K562 (cell line): ENCODE measurements around the gene SLC1A2. TPM values are rescaled to one million over a fixed set of nuclear protein-coding genes. Genes with fewer than 3 reads are reported as not detected.

Experiments
- ATAC-seq: fragments of 200-7000 bp; cut with Tn5 transposase; 3 replicates; pipeline ENCODE4 v1.9.1; 2020; ENCODE audit warnings: moderate library complexity
- BruUV-seq: library from RNA; stranded (reverse); fragments of 400-500 nt; replicated peaks from 2 replicates; lab custom pipeline; 2021; lab: Mats Ljungman, UMichigan
- CTCF ChIA-PET: fragments of 300-600 bp; formaldehyde crosslinking; extraction: SDS; loops from one replicate; lab custom pipeline; 2021; ENCODE audit warnings: low intra/inter-chr PET ratio; lab: Yijun Ruan, JAX
- POLR2A ChIA-PET: fragments of 300-600, 350-650 bp; sonication (Branson Sonifier 250); formaldehyde crosslinking; extraction: SDS; loops from one replicate; lab custom pipeline; 2021; ENCODE audit warnings: antibody characterized with exemption, inconsistent platforms; lab: Yijun Ruan, JAX
- DNase-seq, 4 experiments: peaks; one replicate each; pipeline versions ENCODE4 v3.0.0 to v3.0.0-alpha.2; 2011 to 2018; ENCODE audit warnings: low spot score in 3 of 4, mixed read lengths in 3 of 4; ENCODE audit errors: extremely low read depth in 1 of 4
- FAIRE-seq: peaks from 2 replicates; lab custom pipeline; 2011; peaks lifted over from hg19 to GRCh38; lab: Jason Lieb, UNC
- H2AFZ ChIP-seq: 2 replicates; pipeline ENCODE4 v1.6.0; 2011; ENCODE audit warnings: low read depth, low read length, control low read depth, inconsistent platforms
- H3K27ac ChIP-seq: fragments of 200-600 bp; 3 replicates; pipeline ENCODE4 v1.8.0; 2011; ENCODE audit warnings: low read depth, mild to moderate bottlenecking, control low read depth, inconsistent platforms, low read length, moderate library complexity, mixed read lengths; ENCODE audit errors: extremely low read depth
- H3K27me3 ChIP-seq, 2 experiments: fragments of 300-600 bp in 1 of 2; 2 replicates in 1 of 2; 3 replicates in 1 of 2; pipeline versions ENCODE4 v1.6.0 to v1.8.0; 2011; ENCODE audit warnings: inconsistent platforms in 2 of 2, low read length in 2 of 2, mild to moderate bottlenecking in 1 of 2, mixed read lengths in 1 of 2, moderate library complexity in 1 of 2; ENCODE audit not compliant: control insufficient read depth in 2 of 2, insufficient read depth in 2 of 2
- H3K36me3 ChIP-seq: fragments of 300-600 bp; 3 replicates; pipeline ENCODE4 v1.8.0; 2011; ENCODE audit warnings: mild to moderate bottlenecking, low read length, inconsistent platforms; ENCODE audit not compliant: control insufficient read depth, insufficient read depth
- H3K4me1 ChIP-seq, 2 experiments: fragments of 200-600 bp in 1 of 2; replicated peaks in 1 of 2; 2 replicates in 1 of 2; 3 replicates in 1 of 2; pipeline versions ENCODE4 v1.5.1 to v1.8.0; 2011; ENCODE audit warnings: inconsistent platforms in 2 of 2, low read length in 2 of 2, mild to moderate bottlenecking in 1 of 2, mixed read lengths in 1 of 2, moderate library complexity in 1 of 2; ENCODE audit not compliant: control insufficient read depth in 2 of 2, insufficient read depth in 2 of 2
- H3K4me2 ChIP-seq: 2 replicates; pipeline ENCODE4 v1.6.1; 2011; ENCODE audit warnings: low read length, control low read depth, inconsistent platforms, mixed read lengths; ENCODE audit not compliant: insufficient read depth
- H3K4me3 ChIP-seq: fragments of 200-600 bp; sonication (generic), shearing (Covaris generic); 2 replicates; pipeline ENCODE4 v1.5.1; 2016; ENCODE audit warnings: control low read depth, inconsistent platforms
- H3K79me2 ChIP-seq: fragments of 200-600 bp; 3 replicates; pipeline ENCODE4 v1.8.0; 2011; ENCODE audit warnings: low read length, inconsistent platforms; ENCODE audit not compliant: control insufficient read depth, insufficient read depth
- H3K9ac ChIP-seq, 2 experiments: 2 replicates each; pipeline versions ENCODE4 v1.6.0 to v1.6.1; 2011; ENCODE audit warnings: low read depth in 2 of 2, low read length in 2 of 2, control low read depth in 1 of 2, inconsistent platforms in 1 of 2, mild to moderate bottlenecking in 1 of 2, mixed read lengths in 1 of 2; ENCODE audit not compliant: insufficient read depth in 1 of 2
- H3K9me1 ChIP-seq: one replicate; pipeline ENCODE4 v1.6.0; 2011; ENCODE audit warnings: inconsistent platforms, mild to moderate bottlenecking, low read length, moderate library complexity; ENCODE audit not compliant: control insufficient read depth, insufficient read depth
- H3K9me3 ChIP-seq: replicated peaks from 2 replicates; pipeline ENCODE4 v1.5.1; 2011; ENCODE audit warnings: low read depth, low read length, inconsistent platforms; ENCODE audit not compliant: control insufficient read depth, insufficient read depth
- H4K20me1 ChIP-seq: replicated peaks from 2 replicates; pipeline ENCODE4 v1.6.1; 2011; ENCODE audit warnings: low read length, inconsistent platforms, mixed read lengths; ENCODE audit not compliant: control insufficient read depth, insufficient read depth
- ARID1B ChIP-seq: fragments of 450-650 bp; IDR thresholded peaks from 2 replicates; pipeline ENCODE4 v1.6.1; 2016; ENCODE audit warnings: antibody characterized with exemption, mild to moderate bottlenecking, inconsistent platforms
- CEBPG ChIP-seq, 3 experiments: fragments of 200-800 bp in 1 of 3; sonication (Bioruptor generic) in 1 of 3; sonication (generic) in 1 of 3; formaldehyde crosslinking in 1 of 3; IDR thresholded peaks in 2 of 3; conservative IDR thresholded peaks in 1 of 3; 2 replicates each; pipeline versions ENCODE4 v1.6.1 to v1.8.0; 2016 to 2022; ENCODE audit warnings: missing compliant biosample characterization in 2 of 3, missing genetic modification characterization in 2 of 3, mild to moderate bottlenecking in 1 of 3, missing genetic modification reagents in 1 of 3
- E2F6 ChIP-seq, 2 experiments: IDR thresholded peaks; 2 replicates each; pipeline ENCODE4 v1.6.1; 2011; ENCODE audit warnings: borderline replicate concordance in 1 of 2, control low read depth in 1 of 2, low read depth in 1 of 2, low read length in 1 of 2, mild to moderate bottlenecking in 1 of 2, mixed read lengths in 1 of 2, moderate library complexity in 1 of 2; ENCODE audit not compliant: insufficient read depth in 1 of 2, insufficient read length in 1 of 2, poor library complexity in 1 of 2, severe bottlenecking in 1 of 2; ENCODE audit errors: extremely low read depth in 1 of 2
- HMG20A ChIP-seq: fragments of 450-650 bp; formaldehyde crosslinking; conservative IDR thresholded peaks from 2 replicates; pipeline ENCODE4 v1.4.0; 2020; ENCODE audit warnings: mild to moderate bottlenecking, mixed read lengths
- MCM3 ChIP-seq: fragments of 450-650 bp; IDR thresholded peaks from 2 replicates; pipeline ENCODE4 v1.6.1; 2016
- NFIX ChIP-seq: fragments of 250-450 bp; sonication (Bioruptor Pico); IDR thresholded peaks from 2 replicates; pipeline ENCODE4 v1.4.0; 2020; ENCODE audit warnings: low read depth, mild to moderate bottlenecking, moderate library complexity
- PML ChIP-seq: IDR thresholded peaks from 2 replicates; pipeline ENCODE4 v1.6.1; 2012; ENCODE audit warnings: low read length, inconsistent platforms
- RAD21 ChIP-seq, 2 experiments: fragments of 250-450 bp in 1 of 2; fragments of 450-650 bp in 1 of 2; sonication (Bioruptor Pico) in 1 of 2; formaldehyde crosslinking in 1 of 2; IDR thresholded peaks in 1 of 2; conservative IDR thresholded peaks in 1 of 2; 2 replicates each; pipeline versions ENCODE4 v1.4.0 to v1.8.0; 2020 to 2022; ENCODE audit warnings: mild to moderate bottlenecking in 2 of 2, moderate library complexity in 1 of 2
- SMAD4 ChIP-seq: fragments of 250-450 bp; sonication (Bioruptor Pico); conservative IDR thresholded peaks from 2 replicates; pipeline ENCODE4 v1.8.0; 2021; ENCODE audit warnings: inconsistent platforms, mild to moderate bottlenecking, moderate library complexity
- U2AF1 ChIP-seq: fragments of 200-400 bp; formaldehyde crosslinking; optimal IDR thresholded peaks from 2 replicates; pipeline ENCODE3; 2017; ENCODE audit warnings: mild to moderate bottlenecking, low read depth, low read length, moderate library complexity
- WHSC1 ChIP-seq: IDR thresholded peaks from one replicate; pipeline ENCODE4 v1.6.1; 2012; ENCODE audit warnings: low read length, control low read depth, inconsistent platforms
- WGBS: fragments of 100-300 bp; shearing (Covaris generic); methylation state at CpG from one replicate; pipeline ENCODE4 v1.1.6; 2016; ENCODE audit warnings: low coverage, mixed read lengths; ENCODE audit not compliant: insufficient coverage; ENCODE audit errors: missing lambda C conversion rate; 5-methylcytosine and 5-hydroxymethylcytosine counted together
- in situ Hi-C: fragments of 300-500 bp; cut with MboI; formaldehyde crosslinking; loops from 4 replicates; pipeline ENCODE4 v1.15.0; 2018; ENCODE audit warnings: inconsistent platforms, mixed read lengths
- intact Hi-C: fragments of 100-400 bp; cut with micrococcal nuclease; formaldehyde crosslinking; loops from 2 replicates; pipeline ENCODE4 v1.14.2; 2022
- polyA plus RNA-seq, 8 experiments: library from polyadenylated mRNA; depleted of rRNA in 4 of 8; stranded (reverse) in 5 of 8; unstranded in 3 of 8; fragments of >200 nt; fragmentation: Nextera tagmentation in 2 of 8; fragmentation: Illumina TruSeq in 1 of 8; extraction: Ambion mirVana in 2 of 8; extraction: Trizol in 1 of 8; gene quantifications; 2 replicates each; pipeline versions ENCODE4 v1.2.1 to v1.2.3, GENCODE V29; 2011 to 2014; ENCODE audit warnings: inconsistent platforms in 1 of 8, missing spikeins in 1 of 8
- total RNA-seq, 7 experiments: library from RNA; depleted of rRNA in 6 of 7; stranded (reverse); fragments of >200 nt in 6 of 7; fragmentation: Illumina TruSeq in 2 of 7; extraction: Trizol in 2 of 7; gene quantifications; 2 replicates each; pipeline versions ENCODE4 v1.2.1 to v1.2.3, GENCODE V29; 2011 to 2021; ENCODE audit warnings: low replicate concordance in 1 of 7
- TF ChIP-seq, protein P1 (sequence below): IDR thresholded peaks from 2 replicates; pipeline ENCODE4 v1.6.1; 2014; ENCODE audit warnings: antibody characterized with exemption
- TF ChIP-seq, protein P2 (sequence below): fragments of 450-650 bp; IDR thresholded peaks from 2 replicates; pipeline ENCODE4 v1.6.1; 2018; ENCODE audit not compliant: partially characterized antibody

SLC1A2 gene
- total and polyA plus RNA-seq, 9 of the 15 experiments (the other 6 are each of a cell fraction or from before 2014, with no cell fraction given): 0.03 to 0.07 (median 0.04) TPM; not detected in 5

GRCh38 chr11:35418282-35419183 is 825 bp downstream of the SLC1A2 start:
- ChIA-PET POLR2A (no interaction called here), CTCF (no interaction called here)
- ATAC-seq: no peak
- FAIRE-seq: no peak
- TF ChIP-seq MCM3 (no peak), U2AF1 (no peak), E2F6 (IDR thresholded peaks at IDR 0.05; ENCODE audit: borderline replicate concordance in 1 of 2, extremely low read depth in 1 of 2, insufficient read depth in 1 of 2, insufficient read length in 1 of 2, low read depth in 1 of 2, low read length in 1 of 2, poor library complexity in 1 of 2, severe bottlenecking in 1 of 2) (no peak), NFIX (CRISPR knock-in tag) (no peak), PML (no peak), WHSC1 (no peak), SMAD4 (CRISPR knock-in tag) (no peak), HMG20A (CRISPR knock-in tag) (no peak), ARID1B (no peak), CEBPG (CRISPR knock-in tag; IDR thresholded peaks at IDR 0.05) (no peak), CEBPG (tag; conservative IDR thresholded peaks at IDR 0.05 in 1 of 2, IDR thresholded peaks at IDR 0.05 in 1 of 2) (no peak), RAD21 (CRISPR knock-in tag; conservative IDR thresholded peaks at IDR 0.05 in 1 of 2, IDR thresholded peaks at IDR 0.05 in 1 of 2) (no peak)
- TF ChIP-seq, protein P1, sequence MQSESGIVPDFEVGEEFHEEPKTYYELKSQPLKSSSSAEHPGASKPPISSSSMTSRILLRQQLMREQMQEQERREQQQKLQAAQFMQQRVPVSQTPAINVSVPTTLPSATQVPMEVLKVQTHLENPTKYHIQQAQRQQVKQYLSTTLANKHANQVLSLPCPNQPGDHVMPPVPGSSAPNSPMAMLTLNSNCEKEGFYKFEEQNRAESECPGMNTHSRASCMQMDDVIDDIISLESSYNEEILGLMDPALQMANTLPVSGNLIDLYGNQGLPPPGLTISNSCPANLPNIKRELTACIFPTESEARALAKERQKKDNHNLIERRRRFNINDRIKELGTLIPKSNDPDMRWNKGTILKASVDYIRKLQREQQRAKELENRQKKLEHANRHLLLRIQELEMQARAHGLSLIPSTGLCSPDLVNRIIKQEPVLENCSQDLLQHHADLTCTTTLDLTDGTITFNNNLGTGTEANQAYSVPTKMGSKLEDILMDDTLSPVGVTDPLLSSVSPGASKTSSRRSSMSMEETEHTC: no peak
- TF ChIP-seq, protein P2, sequence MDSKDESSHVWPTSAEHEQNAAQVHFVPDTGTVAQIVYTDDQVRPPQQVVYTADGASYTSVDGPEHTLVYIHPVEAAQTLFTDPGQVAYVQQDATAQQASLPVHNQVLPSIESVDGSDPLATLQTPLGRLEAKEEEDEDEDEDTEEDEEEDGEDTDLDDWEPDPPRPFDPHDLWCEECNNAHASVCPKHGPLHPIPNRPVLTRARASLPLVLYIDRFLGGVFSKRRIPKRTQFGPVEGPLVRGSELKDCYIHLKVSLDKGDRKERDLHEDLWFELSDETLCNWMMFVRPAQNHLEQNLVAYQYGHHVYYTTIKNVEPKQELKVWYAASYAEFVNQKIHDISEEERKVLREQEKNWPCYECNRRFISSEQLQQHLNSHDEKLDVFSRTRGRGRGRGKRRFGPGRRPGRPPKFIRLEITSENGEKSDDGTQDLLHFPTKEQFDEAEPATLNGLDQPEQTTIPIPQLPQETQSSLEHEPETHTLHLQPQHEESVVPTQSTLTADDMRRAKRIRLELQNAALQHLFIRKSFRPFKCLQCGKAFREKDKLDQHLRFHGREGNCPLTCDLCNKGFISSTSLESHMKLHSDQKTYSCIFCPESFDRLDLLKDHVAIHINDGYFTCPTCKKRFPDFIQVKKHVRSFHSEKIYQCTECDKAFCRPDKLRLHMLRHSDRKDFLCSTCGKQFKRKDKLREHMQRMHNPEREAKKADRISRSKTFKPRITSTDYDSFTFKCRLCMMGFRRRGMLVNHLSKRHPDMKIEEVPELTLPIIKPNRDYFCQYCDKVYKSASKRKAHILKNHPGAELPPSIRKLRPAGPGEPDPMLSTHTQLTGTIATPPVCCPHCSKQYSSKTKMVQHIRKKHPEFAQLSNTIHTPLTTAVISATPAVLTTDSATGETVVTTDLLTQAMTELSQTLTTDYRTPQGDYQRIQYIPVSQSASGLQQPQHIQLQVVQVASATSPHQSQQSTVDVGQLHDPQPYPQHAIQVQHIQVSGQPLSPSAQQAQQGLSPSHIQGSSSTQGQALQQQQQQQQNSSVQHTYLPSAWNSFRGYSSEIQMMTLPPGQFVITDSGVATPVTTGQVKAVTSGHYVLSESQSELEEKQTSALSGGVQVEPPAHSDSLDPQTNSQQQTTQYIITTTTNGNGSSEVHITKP: no peak
- H3K27ac ChIP-seq: no peak overlapping the region
- no peaks in the 10 kb centered on the region for H3K79me2 ChIP-seq
- H3K4me1 ChIP-seq: peaks cover 0 to 14% of the 10 kb centered on the region in 2 experiments; a peak in 1 of 5 replicates
- intact Hi-C loops: no loop called here
- H2AFZ ChIP-seq: no peak overlapping the region
- WGBS: 11% methylated on average over 39 of the region's 69 CpGs
- H3K4me2 ChIP-seq: no peak overlapping the region
- H3K27me3 ChIP-seq: peaks cover 24 to 27% of the 10 kb centered on the region in 2 experiments
- no peaks in the 10 kb centered on the region for H3K9me3 ChIP-seq
- no peaks in the 10 kb centered on the region for H4K20me1 ChIP-seq
- no peak for DNase-seq
- in situ Hi-C loops: no loop called here
- H3K9ac ChIP-seq: no peak overlapping the region
- H3K36me3 ChIP-seq: no peaks in the 10 kb centered on the region
- H3K4me3 ChIP-seq: no peak overlapping the region
- BruUV-seq: no TSS peak
- H3K9me1 ChIP-seq: no peaks in the 10 kb centered on the region
